GM23338 (cell line): ENCODE data around the gene SERPINB6. TPM values are rescaled to one million over a fixed set of nuclear protein-coding genes. Genes with fewer than 3 reads are reported as not detected.
A peak's percentile ranks its signal among the peaks of the same experiment; 100 is the strongest.

ENCODE experiments used
- ATAC-seq: fragments of 200-7000 bp; cut with Tn5 transposase; 3 replicates; pipeline ENCODE4 v1.9.1; 2020
- DNase-seq: peaks from one replicate; pipeline ENCODE4 v3.0.0-alpha.2; 2015; ENCODE audit warnings: low spot score
- H2AFZ ChIP-seq: fragments of 200-600 bp; sonication (generic); 2 replicates; pipeline ENCODE4 v1.8.0; 2016; ENCODE audit warnings: antibody characterized with exemption, mild to moderate bottlenecking, moderate library complexity
- H3F3A ChIP-seq: fragments of 200-600 bp; sonication (generic); replicated peaks from 2 replicates; pipeline ENCODE4 v1.8.0; 2017; ENCODE audit warnings: antibody characterized with exemption, mixed run types, low read depth
- H3K27ac ChIP-seq: fragments of 200-600 bp; sonication (generic); 2 replicates; pipeline ENCODE4 v1.6.1; 2016; ENCODE audit warnings: low read depth
- H3K27me3 ChIP-seq: fragments of 200-600 bp; sonication (generic); 2 replicates; pipeline ENCODE4 v1.8.0; 2016; ENCODE audit warnings: mild to moderate bottlenecking, mixed run types, moderate library complexity; ENCODE audit not compliant: insufficient read depth
- H3K36me3 ChIP-seq: fragments of 200-600 bp; sonication (generic); 2 replicates; pipeline ENCODE4 v1.8.0; 2016; ENCODE audit warnings: mild to moderate bottlenecking; ENCODE audit not compliant: insufficient read depth
- H3K4me1 ChIP-seq: fragments of 200-600 bp; sonication (generic); 2 replicates; pipeline ENCODE4 v1.8.0; 2016; ENCODE audit warnings: mild to moderate bottlenecking, moderate library complexity; ENCODE audit not compliant: insufficient read depth
- H3K4me2 ChIP-seq: fragments of 200-600 bp; sonication (generic); 2 replicates; pipeline ENCODE4 v1.7.1; 2017; ENCODE audit warnings: mixed run types
- H3K4me3 ChIP-seq: fragments of 200-600 bp; sonication (generic); 2 replicates; pipeline ENCODE4 v1.6.1; 2016; ENCODE audit warnings: mixed run types
- H3K79me2 ChIP-seq: fragments of 200-600 bp; sonication (generic); replicated peaks from 2 replicates; pipeline ENCODE4 v1.8.0; 2017; ENCODE audit warnings: mild to moderate bottlenecking; ENCODE audit not compliant: insufficient read depth
- H3K9me2 ChIP-seq: fragments of 200-600 bp; sonication (generic); 2 replicates; pipeline ENCODE4 v1.8.0; 2017; ENCODE audit not compliant: insufficient read depth
- H4K20me1 ChIP-seq: fragments of 200-600 bp; sonication (generic); replicated peaks from 2 replicates; pipeline ENCODE4 v1.8.0; 2017; ENCODE audit warnings: mild to moderate bottlenecking; ENCODE audit not compliant: insufficient read depth
- H3K27ac Mint-ChIP-seq: 2 replicates; pipeline ENCODE4 v1.8.0; 2020; ENCODE audit warnings: inconsistent platforms, mild to moderate bottlenecking, moderate library complexity, mixed read lengths
- H3K27me3 Mint-ChIP-seq: 3 replicates; pipeline ENCODE4 v1.8.0; 2022; ENCODE audit warnings: low read depth, mild to moderate bottlenecking, moderate library complexity, mixed read lengths, inconsistent platforms; ENCODE audit not compliant: insufficient read depth, poor library complexity
- H3K36me3 Mint-ChIP-seq: 3 replicates; pipeline ENCODE4 v1.8.0; 2021; ENCODE audit warnings: low read depth, mild to moderate bottlenecking, inconsistent platforms, moderate library complexity, mixed read lengths
- H3K4me1 Mint-ChIP-seq: 3 replicates; pipeline ENCODE4 v1.8.0; 2020; ENCODE audit warnings: mild to moderate bottlenecking, inconsistent platforms, mixed read lengths
- H3K4me3 Mint-ChIP-seq: 3 replicates; pipeline ENCODE4 v1.8.0; 2021; ENCODE audit warnings: moderate library complexity, mild to moderate bottlenecking, inconsistent platforms, mixed read lengths
- H3K9me3 Mint-ChIP-seq: 3 replicates; pipeline ENCODE4 v1.8.0; 2020; ENCODE audit warnings: moderate library complexity, mild to moderate bottlenecking, inconsistent platforms, mixed read lengths
- EZH2phosphoT487 ChIP-seq: fragments of 200-600 bp; sonication (generic); IDR thresholded peaks from one replicate; pipeline ENCODE4 v1.8.1; 2018; ENCODE audit warnings: antibody characterized with exemption; ENCODE audit not compliant: unreplicated experiment
- JUNB ChIP-seq: IDR thresholded peaks from one replicate; pipeline ENCODE4 v1.6.1; 2016; ENCODE audit warnings: antibody characterized with exemption; ENCODE audit not compliant: unreplicated experiment
- NANOG ChIP-seq: IDR thresholded peaks from 2 replicates; pipeline ENCODE4 v1.6.1; 2016; ENCODE audit warnings: antibody characterized with exemption, borderline replicate concordance
- STAT1 ChIP-seq: IDR thresholded peaks from one replicate; pipeline ENCODE4 v1.6.1; 2016; ENCODE audit warnings: antibody characterized with exemption; ENCODE audit not compliant: unreplicated experiment
- ZNF331 ChIP-seq: fragments of 250-450 bp; sonication (Bioruptor Pico); IDR thresholded peaks from 2 replicates; pipeline ENCODE4 v1.5.0; 2020; ENCODE audit warnings: low read depth, mild to moderate bottlenecking, moderate library complexity
- polyA plus RNA-seq: library from polyadenylated mRNA; unstranded; fragments of >200 nt; fragmentation: Nextera tagmentation; extraction: Ambion mirVana; gene quantifications from 2 replicates; pipeline ENCODE4 v1.2.1, GENCODE V29; 2016
- total RNA-seq: library from RNA; depleted of rRNA; stranded (reverse); fragments of >200 nt; shearing (Covaris generic); gene quantifications from 2 replicates; pipeline ENCODE4 v1.2.3, GENCODE V29; 2014
- TF ChIP-seq, protein P1 (sequence below), 2 experiments: fragments of 200-600 bp in 1 of 2; sonication (generic) in 1 of 2; conservative IDR thresholded peaks; 2 replicates each; pipeline versions ENCODE4 v1.5.1 to v1.6.1; 2016 to 2017; ENCODE audit warnings: antibody characterized with exemption in 2 of 2, low read depth in 2 of 2, mild to moderate bottlenecking in 2 of 2, moderate library complexity in 1 of 2
- TF ChIP-seq, protein P2 (sequence below): IDR thresholded peaks from one replicate; pipeline ENCODE4 v1.6.1; 2018; ENCODE audit warnings: antibody characterized with exemption; ENCODE audit not compliant: unreplicated experiment
- TF ChIP-seq, protein P3 (sequence below): fragments of 250-450 bp; sonication (Bioruptor Pico); IDR thresholded peaks from 2 replicates; pipeline ENCODE4 v1.5.0; 2020; ENCODE audit warnings: mild to moderate bottlenecking, moderate library complexity

The SERPINB6 gene
- total and polyA plus RNA-seq, 2 experiments from 2014 or later, result 25.9 to 38.5 TPM

DNA sequence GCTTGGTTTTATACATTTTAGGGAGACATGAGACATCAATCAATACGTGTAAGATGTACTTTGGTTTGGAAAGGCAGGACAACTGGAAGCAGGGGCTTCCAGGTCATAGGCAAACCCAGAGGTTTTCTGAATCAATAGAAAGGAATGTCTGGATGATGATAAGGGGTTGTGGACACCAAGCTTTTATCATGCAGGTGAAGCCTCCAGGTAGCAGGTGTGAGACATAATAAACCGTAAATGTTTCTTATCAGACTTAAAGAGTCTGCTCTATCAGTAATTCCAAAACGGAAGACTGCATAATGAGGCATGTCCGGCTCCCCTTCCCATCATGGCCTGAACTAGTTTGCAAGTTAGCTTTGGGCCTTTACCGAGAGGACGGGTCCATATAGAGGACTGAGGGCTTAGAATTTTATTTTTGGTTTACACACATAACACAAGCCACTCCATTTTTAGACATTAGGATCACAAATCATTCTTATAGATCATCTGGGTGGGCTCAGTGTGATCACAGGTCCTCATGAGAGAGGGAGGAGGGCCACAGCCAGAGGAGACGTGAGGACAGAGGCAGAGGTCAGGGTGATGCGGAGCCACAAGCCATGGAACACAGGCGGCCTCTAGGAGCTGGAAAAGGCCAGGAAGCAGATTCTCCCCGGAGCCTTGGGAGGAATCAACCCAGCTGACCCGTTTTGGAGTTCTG, 57.6 kb downstream of the SERPINB6 start:
- Histone ChIP-seq H3F3A (peaks cover 15% of the 10 kb centered on the region), H3K4me2 (no peak overlapping the region), H3K4me3 (no peak overlapping the region), H4K20me1 (no peaks in the 10 kb centered on the region), H3K79me2 (no peaks in the 10 kb centered on the region), H3K9me2 (peaks cover 4% of the 10 kb centered on the region; the same call in 1 of the 2 replicates), H3K27me3 (no peaks in the 10 kb centered on the region), H3K36me3 (no peaks in the 10 kb centered on the region), H3K27ac (0 out of 2 replicates have a peak overlapping the region, but pooled peaks have one; percentile 15), H3K4me1 (peaks cover 62% of the 10 kb centered on the region), H2AFZ (peak overlapping the region; percentile 19; the same call in 1 of the 2 replicates)
- Mint-ChIP-seq H3K36me3 (no peaks in the 10 kb centered on the region), H3K4me3 (no peak overlapping the region), H3K27ac (no peak overlapping the region), H3K9me3 (no peaks in the 10 kb centered on the region), H3K4me1 (peaks cover 62% of the 10 kb centered on the region), H3K27me3 (peaks cover 3% of the 10 kb centered on the region)
- TF ChIP-seq NANOG (no peak), EZH2phosphoT487 (no peak), JUNB (no peak), STAT1 (no peak), ZNF331 (no peak)
- TF ChIP-seq, protein P1, sequence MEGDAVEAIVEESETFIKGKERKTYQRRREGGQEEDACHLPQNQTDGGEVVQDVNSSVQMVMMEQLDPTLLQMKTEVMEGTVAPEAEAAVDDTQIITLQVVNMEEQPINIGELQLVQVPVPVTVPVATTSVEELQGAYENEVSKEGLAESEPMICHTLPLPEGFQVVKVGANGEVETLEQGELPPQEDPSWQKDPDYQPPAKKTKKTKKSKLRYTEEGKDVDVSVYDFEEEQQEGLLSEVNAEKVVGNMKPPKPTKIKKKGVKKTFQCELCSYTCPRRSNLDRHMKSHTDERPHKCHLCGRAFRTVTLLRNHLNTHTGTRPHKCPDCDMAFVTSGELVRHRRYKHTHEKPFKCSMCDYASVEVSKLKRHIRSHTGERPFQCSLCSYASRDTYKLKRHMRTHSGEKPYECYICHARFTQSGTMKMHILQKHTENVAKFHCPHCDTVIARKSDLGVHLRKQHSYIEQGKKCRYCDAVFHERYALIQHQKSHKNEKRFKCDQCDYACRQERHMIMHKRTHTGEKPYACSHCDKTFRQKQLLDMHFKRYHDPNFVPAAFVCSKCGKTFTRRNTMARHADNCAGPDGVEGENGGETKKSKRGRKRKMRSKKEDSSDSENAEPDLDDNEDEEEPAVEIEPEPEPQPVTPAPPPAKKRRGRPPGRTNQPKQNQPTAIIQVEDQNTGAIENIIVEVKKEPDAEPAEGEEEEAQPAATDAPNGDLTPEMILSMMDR (conservative IDR thresholded peaks at IDR 0.05; ENCODE audit: low read depth in 2 of 2), result no peak
- TF ChIP-seq, protein P2, sequence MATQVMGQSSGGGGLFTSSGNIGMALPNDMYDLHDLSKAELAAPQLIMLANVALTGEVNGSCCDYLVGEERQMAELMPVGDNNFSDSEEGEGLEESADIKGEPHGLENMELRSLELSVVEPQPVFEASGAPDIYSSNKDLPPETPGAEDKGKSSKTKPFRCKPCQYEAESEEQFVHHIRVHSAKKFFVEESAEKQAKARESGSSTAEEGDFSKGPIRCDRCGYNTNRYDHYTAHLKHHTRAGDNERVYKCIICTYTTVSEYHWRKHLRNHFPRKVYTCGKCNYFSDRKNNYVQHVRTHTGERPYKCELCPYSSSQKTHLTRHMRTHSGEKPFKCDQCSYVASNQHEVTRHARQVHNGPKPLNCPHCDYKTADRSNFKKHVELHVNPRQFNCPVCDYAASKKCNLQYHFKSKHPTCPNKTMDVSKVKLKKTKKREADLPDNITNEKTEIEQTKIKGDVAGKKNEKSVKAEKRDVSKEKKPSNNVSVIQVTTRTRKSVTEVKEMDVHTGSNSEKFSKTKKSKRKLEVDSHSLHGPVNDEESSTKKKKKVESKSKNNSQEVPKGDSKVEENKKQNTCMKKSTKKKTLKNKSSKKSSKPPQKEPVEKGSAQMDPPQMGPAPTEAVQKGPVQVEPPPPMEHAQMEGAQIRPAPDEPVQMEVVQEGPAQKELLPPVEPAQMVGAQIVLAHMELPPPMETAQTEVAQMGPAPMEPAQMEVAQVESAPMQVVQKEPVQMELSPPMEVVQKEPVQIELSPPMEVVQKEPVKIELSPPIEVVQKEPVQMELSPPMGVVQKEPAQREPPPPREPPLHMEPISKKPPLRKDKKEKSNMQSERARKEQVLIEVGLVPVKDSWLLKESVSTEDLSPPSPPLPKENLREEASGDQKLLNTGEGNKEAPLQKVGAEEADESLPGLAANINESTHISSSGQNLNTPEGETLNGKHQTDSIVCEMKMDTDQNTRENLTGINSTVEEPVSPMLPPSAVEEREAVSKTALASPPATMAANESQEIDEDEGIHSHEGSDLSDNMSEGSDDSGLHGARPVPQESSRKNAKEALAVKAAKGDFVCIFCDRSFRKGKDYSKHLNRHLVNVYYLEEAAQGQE, result no peak
- TF ChIP-seq, protein P3, sequence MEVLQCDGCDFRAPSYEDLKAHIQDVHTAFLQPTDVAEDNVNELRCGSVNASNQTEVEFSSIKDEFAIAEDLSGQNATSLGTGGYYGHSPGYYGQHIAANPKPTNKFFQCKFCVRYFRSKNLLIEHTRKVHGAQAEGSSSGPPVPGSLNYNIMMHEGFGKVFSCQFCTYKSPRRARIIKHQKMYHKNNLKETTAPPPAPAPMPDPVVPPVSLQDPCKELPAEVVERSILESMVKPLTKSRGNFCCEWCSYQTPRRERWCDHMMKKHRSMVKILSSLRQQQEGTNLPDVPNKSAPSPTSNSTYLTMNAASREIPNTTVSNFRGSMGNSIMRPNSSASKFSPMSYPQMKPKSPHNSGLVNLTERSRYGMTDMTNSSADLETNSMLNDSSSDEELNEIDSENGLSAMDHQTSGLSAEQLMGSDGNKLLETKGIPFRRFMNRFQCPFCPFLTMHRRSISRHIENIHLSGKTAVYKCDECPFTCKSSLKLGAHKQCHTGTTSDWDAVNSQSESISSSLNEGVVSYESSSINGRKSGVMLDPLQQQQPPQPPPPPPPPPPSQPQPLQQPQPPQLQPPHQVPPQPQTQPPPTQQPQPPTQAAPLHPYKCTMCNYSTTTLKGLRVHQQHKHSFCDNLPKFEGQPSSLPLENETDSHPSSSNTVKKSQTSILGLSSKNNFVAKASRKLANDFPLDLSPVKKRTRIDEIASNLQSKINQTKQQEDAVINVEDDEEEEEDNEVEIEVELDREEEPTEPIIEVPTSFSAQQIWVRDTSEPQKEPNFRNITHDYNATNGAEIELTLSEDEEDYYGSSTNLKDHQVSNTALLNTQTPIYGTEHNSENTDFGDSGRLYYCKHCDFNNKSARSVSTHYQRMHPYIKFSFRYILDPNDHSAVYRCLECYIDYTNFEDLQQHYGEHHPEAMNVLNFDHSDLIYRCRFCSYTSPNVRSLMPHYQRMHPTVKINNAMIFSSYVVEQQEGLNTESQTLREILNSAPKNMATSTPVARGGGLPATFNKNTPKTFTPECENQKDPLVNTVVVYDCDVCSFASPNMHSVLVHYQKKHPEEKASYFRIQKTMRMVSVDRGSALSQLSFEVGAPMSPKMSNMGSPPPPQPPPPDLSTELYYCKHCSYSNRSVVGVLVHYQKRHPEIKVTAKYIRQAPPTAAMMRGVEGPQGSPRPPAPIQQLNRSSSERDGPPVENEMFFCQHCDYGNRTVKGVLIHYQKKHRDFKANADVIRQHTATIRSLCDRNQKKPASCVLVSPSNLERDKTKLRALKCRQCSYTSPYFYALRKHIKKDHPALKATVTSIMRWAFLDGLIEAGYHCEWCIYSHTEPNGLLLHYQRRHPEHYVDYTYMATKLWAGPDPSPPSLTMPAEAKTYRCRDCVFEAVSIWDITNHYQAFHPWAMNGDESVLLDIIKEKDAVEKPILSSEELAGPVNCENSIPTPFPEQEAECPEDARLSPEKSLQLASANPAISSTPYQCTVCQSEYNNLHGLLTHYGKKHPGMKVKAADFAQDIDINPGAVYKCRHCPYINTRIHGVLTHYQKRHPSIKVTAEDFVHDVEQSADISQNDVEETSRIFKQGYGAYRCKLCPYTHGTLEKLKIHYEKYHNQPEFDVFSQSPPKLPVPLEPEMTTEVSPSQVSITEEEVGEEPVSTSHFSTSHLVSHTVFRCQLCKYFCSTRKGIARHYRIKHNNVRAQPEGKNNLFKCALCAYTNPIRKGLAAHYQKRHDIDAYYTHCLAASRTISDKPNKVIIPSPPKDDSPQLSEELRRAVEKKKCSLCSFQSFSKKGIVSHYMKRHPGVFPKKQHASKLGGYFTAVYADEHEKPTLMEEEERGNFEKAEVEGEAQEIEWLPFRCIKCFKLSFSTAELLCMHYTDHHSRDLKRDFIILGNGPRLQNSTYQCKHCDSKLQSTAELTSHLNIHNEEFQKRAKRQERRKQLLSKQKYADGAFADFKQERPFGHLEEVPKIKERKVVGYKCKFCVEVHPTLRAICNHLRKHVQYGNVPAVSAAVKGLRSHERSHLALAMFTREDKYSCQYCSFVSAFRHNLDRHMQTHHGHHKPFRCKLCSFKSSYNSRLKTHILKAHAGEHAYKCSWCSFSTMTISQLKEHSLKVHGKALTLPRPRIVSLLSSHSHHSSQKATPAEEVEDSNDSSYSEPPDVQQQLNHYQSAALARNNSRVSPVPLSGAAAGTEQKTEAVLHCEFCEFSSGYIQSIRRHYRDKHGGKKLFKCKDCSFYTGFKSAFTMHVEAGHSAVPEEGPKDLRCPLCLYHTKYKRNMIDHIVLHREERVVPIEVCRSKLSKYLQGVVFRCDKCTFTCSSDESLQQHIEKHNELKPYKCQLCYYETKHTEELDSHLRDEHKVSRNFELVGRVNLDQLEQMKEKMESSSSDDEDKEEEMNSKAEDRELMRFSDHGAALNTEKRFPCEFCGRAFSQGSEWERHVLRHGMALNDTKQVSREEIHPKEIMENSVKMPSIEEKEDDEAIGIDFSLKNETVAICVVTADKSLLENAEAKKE (CRISPR knock-in tag), result no peak
- ATAC-seq, result no peak
- no peak for DNase-seq
